ENCODE measurements around the gene MYL10.

DNA sequence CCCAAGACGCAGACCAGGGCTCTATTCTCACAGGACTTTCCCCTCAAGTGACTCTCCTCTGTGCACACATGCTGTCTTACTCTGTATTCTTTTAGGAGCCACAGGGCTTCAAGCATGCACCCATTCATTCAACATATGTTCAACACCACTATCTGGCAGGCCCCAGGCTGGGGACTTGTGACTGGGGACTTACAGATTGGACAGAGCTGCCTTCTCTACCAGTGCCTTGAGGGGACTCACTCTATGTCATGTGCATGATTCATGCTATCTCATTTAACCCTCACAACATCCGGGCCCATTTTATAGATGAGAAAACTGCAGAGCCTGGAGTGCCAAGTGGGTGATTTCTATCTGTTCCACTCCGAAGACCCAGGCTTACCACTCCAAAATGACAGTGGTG lies 34.3 kb downstream of the MYL10 start:
- TF ChIP-seq POLR2AphosphoS5 (IDR thresholded peaks at IDR 0.05), result no peak
- TF ChIP-seq, protein P1, sequence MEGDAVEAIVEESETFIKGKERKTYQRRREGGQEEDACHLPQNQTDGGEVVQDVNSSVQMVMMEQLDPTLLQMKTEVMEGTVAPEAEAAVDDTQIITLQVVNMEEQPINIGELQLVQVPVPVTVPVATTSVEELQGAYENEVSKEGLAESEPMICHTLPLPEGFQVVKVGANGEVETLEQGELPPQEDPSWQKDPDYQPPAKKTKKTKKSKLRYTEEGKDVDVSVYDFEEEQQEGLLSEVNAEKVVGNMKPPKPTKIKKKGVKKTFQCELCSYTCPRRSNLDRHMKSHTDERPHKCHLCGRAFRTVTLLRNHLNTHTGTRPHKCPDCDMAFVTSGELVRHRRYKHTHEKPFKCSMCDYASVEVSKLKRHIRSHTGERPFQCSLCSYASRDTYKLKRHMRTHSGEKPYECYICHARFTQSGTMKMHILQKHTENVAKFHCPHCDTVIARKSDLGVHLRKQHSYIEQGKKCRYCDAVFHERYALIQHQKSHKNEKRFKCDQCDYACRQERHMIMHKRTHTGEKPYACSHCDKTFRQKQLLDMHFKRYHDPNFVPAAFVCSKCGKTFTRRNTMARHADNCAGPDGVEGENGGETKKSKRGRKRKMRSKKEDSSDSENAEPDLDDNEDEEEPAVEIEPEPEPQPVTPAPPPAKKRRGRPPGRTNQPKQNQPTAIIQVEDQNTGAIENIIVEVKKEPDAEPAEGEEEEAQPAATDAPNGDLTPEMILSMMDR (IDR thresholded peaks at IDR 0.05), result no peak
- no peak for TF ChIP-seq POLR2A (IDR thresholded peaks at IDR 0.05)

Measured in transverse colon (tissue), 4 donors.